Activated CD8-positive, alpha-beta T cell treated with anti-CD3 and anti-CD28 coated beads for 36 hours (primary cell): ENCODE measurements around the gene PLP2. TPM values are rescaled to one million over a fixed set of nuclear protein-coding genes. Genes with fewer than 3 reads are reported as not detected.

Experiments used
- ATAC-seq: fragments of 200-7000 bp; cut with Tn5 transposase; one replicate; pipeline ENCODE4 v1.10.0; 2021; ENCODE audit warnings: mild to moderate bottlenecking, moderate library complexity
- CTCF ChIA-PET: fragments of 350-600 bp; sonication (Branson Sonifier 250); formaldehyde crosslinking; loops from one replicate; lab custom pipeline; 2021; ENCODE audit warnings: antibody characterized with exemption; lab: Charles Lee
- POLR2A ChIA-PET: fragments of 350-600 bp; sonication (Branson Sonifier 250); formaldehyde crosslinking; loops from one replicate; lab custom pipeline; 2021; ENCODE audit warnings: antibody characterized with exemption; lab: Charles Lee
- DNase-seq: peaks from one replicate; pipeline ENCODE4 v3.0.0-alpha.2; 2020
- H3K27ac Mint-ChIP-seq: one replicate; pipeline ENCODE4 v1.8.0; 2021; ENCODE audit warnings: mild to moderate bottlenecking, mixed read lengths
- H3K27me3 Mint-ChIP-seq: one replicate; pipeline ENCODE4 v1.8.0; 2021; ENCODE audit warnings: mixed read lengths
- H3K36me3 Mint-ChIP-seq: one replicate; pipeline ENCODE4 v1.8.0; 2021; ENCODE audit warnings: low read depth, mixed read lengths
- H3K4me1 Mint-ChIP-seq: one replicate; pipeline ENCODE4 v1.8.0; 2021; ENCODE audit warnings: low read depth, mixed read lengths
- H3K4me3 Mint-ChIP-seq: one replicate; pipeline ENCODE4 v1.8.0; 2021; ENCODE audit warnings: mild to moderate bottlenecking, moderate library complexity, mixed read lengths
- H3K9me3 Mint-ChIP-seq: one replicate; pipeline ENCODE4 v1.8.0; 2021; ENCODE audit warnings: mixed read lengths
- intact Hi-C: fragments of 100-400 bp; cut with micrococcal nuclease; formaldehyde crosslinking; loops from one replicate; pipeline ENCODE4 v1.10.0; 2022
- total RNA-seq, 2 experiments: library from RNA; stranded (reverse); gene quantifications; one replicate each; pipeline ENCODE4 v1.2.3, GENCODE V29; 2021
- TF ChIP-seq, protein P1 (sequence below): fragments of 200-600 bp; IDR thresholded peaks from one replicate; pipeline ENCODE4 v1.8.0; 2022; ENCODE audit warnings: antibody characterized with exemption, mild to moderate bottlenecking

Gene PLP2
- total RNA-seq, 2 experiments from 2014 or later, result 130 to 136 TPM

DNA sequence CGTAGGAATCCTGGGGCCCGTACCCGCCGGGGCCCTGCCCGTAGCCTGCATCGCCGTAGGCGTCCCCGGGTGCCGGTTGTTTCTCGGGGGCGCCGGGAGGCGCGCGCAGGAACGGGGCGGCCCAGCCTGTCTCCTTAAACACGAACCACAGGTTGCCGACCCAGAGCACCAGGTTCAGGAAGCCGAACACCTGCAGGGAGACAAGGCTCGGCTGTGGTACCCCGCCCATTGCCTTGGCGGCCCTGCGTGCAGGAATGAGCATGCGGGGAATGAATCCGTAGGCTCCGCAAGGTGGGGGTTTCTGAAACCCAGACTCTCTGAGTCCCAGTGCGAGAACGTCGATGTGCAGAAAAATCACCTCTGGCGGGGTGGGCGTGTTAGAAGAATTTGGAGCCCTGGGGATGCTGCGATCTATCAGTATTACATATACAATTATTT lies 19.9 kb downstream of the PLP2 start:
- H3K27me3 Mint-ChIP-seq, result no peaks in the 10 kb centered on the region
- ChIA-PET POLR2A (no interaction called here), CTCF (interaction anchor here (1.0 to 2.0 kb wide), 5 partner anchors 7 to 562 kb away, joined by 3 to 6 read pairs (median 4); partner anchors contain the start of gene PLP2)
- H3K4me3 Mint-ChIP-seq, result peak overlapping the region; percentile 86
- H3K36me3 Mint-ChIP-seq, result no peaks in the 10 kb centered on the region
- DNase-seq (peak; percentile 56), ATAC-seq (peak; percentile 2)
- TF ChIP-seq, protein P1, sequence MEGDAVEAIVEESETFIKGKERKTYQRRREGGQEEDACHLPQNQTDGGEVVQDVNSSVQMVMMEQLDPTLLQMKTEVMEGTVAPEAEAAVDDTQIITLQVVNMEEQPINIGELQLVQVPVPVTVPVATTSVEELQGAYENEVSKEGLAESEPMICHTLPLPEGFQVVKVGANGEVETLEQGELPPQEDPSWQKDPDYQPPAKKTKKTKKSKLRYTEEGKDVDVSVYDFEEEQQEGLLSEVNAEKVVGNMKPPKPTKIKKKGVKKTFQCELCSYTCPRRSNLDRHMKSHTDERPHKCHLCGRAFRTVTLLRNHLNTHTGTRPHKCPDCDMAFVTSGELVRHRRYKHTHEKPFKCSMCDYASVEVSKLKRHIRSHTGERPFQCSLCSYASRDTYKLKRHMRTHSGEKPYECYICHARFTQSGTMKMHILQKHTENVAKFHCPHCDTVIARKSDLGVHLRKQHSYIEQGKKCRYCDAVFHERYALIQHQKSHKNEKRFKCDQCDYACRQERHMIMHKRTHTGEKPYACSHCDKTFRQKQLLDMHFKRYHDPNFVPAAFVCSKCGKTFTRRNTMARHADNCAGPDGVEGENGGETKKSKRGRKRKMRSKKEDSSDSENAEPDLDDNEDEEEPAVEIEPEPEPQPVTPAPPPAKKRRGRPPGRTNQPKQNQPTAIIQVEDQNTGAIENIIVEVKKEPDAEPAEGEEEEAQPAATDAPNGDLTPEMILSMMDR, result no peak
- H3K27ac Mint-ChIP-seq, result peak overlapping the region; percentile 94
- H3K9me3 Mint-ChIP-seq, result no peaks in the 10 kb centered on the region
- intact Hi-C loops, result loop anchor here (5.0 kb wide), 1 partner anchor 81 kb away; no protein-coding TSS in a partner anchor
- peaks cover 22% of the 10 kb centered on the region for H3K4me1 Mint-ChIP-seq

DNA sequence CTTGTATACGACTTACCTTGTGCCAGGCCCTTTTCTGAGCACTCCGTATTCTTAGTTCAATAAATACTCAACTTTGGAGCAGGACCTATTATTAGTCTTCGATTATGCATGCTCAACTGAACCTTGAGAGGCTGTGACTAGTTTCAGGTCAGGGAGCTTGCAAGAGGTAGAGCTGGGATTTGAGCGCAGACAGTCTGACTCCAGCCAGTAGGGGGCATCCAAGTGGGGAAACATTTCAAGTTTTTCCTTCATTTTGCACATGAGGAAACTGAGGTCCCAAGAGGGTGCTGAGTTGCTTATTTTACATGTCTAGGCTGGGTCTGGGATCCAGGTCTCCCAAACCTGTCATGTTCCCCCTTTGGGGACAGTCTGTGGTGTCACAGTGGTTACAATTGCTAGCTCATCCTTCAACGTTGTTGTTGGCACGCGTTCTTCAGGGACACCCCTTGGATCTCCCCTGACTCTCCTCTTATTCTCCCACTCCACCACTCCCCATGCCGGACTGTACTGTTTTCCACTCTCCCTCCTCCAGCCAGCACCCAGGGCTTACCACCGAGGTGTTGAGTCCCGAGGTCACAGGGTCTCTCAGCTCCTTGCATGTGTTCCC lies 21.1 kb downstream of the PLP2 start:
- peak; percentile 57 for DNase-seq
- intact Hi-C loops, result loop anchor here (5.0 kb wide), 1 partner anchor 79 kb away; no protein-coding TSS in a partner anchor
- Mint-ChIP-seq H3K36me3 (no peaks in the 10 kb centered on the region), H3K27me3 (no peaks in the 10 kb centered on the region), H3K4me3 (peak overlapping the region; percentile 40), H3K4me1 (peaks cover 20% of the 10 kb centered on the region), H3K9me3 (no peaks in the 10 kb centered on the region), H3K27ac (peak overlapping the region; percentile 65)
- CTCF ChIA-PET, result interaction anchor here (0.6 to 2.1 kb wide), 19 partner anchors 8 to 561 kb away, joined by 3 to 12 read pairs (median 4); no protein-coding TSS in a partner anchor
- POLR2A ChIA-PET, result interaction anchor here (1.0 to 1.2 kb wide), 2 partner anchors 26 to 56 kb away, joined by 3 read pairs; no protein-coding TSS in a partner anchor
- TF ChIP-seq, protein P1, result peak; percentile 50
- ATAC-seq, result no peak

DNA sequence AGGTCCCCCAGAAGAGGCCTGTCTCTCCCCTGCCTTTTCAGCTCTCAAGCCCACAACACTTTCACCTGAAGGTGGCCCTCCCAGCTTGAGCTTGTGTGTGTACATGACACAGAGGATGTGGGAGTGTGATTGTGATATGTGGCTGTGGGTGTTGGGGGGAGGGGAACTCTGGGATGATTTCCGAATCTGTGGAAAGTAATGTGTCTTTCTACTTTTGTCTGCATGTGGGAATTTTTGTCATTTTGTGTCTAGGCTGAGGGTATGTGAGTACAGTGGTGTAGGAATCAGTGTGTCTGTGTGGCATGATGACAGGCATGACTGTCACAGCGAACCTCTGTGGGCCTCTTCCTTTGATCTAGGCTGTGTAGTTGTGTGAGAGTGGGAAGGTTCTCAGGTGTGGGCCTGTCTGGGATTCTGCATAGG lies 21.9 kb downstream of the PLP2 start:
- H3K4me1 Mint-ChIP-seq, result peaks cover 26% of the 10 kb centered on the region
- H3K36me3 Mint-ChIP-seq, result no peaks in the 10 kb centered on the region
- H3K9me3 Mint-ChIP-seq, result no peaks in the 10 kb centered on the region
- POLR2A ChIA-PET, result no interaction called here
- no peak for ATAC-seq
- intact Hi-C loops, result loop anchor here (5.0 kb wide), 1 partner anchor 79 kb away; no protein-coding TSS in a partner anchor
- peak overlapping the region; percentile 65 for H3K27ac Mint-ChIP-seq
- H3K4me3 Mint-ChIP-seq, result peak overlapping the region; percentile 24
- TF ChIP-seq, protein P1, result no peak
- no peaks in the 10 kb centered on the region for H3K27me3 Mint-ChIP-seq
- peak; percentile 43 for DNase-seq
- CTCF ChIA-PET, result interaction anchor here (0.8 to 2.1 kb wide), 10 partner anchors 14 to 98 kb away, joined by 3 to 12 read pairs (median 4); no protein-coding TSS in a partner anchor

DNA sequence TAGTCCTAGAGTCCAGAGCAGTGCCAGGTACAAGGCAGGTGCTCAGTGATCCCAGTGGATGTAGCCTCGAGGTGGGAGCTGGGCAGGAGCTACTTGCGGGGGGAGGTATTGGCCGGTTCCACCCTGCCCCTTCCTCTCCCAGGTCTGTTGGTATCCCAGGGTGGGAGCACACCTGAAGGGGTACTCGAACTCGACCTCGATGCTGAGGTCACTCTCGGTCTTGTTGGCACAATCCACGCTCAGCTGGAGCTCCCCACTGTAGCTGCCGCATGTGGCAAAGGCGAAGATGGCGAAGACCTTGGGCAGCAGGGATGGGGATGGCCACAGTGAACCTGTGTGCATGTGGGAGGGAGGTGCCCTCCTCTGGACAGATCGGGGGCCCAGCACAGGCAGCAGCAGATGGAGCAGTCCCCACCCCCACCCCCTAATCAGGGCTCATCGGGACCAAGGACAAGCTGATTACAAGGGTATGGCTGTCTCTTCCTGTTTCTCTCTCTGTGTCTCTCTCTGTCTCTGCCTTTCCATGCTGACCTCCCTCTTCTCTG lies 25.9 kb downstream of the PLP2 start:
- H3K27ac Mint-ChIP-seq, result no peak overlapping the region
- POLR2A ChIA-PET, result interaction anchor here (0.6 to 0.9 kb wide), 2 partner anchors 10 to 550 kb away, joined by 3 to 4 read pairs; no protein-coding TSS in a partner anchor
- CTCF ChIA-PET, result no interaction called here
- intact Hi-C loops, result no loop called here
- no peaks in the 10 kb centered on the region for H3K9me3 Mint-ChIP-seq
- no peaks in the 10 kb centered on the region for H3K27me3 Mint-ChIP-seq
- H3K4me3 Mint-ChIP-seq, result no peak overlapping the region
- peaks cover 30% of the 10 kb centered on the region for H3K4me1 Mint-ChIP-seq
- TF ChIP-seq, protein P1, result no peak
- H3K36me3 Mint-ChIP-seq, result no peaks in the 10 kb centered on the region
- DNase-seq (no peak), ATAC-seq (no peak)
